ENCODE results near the gene PDHX. TPM values are rescaled to one million over a fixed set of nuclear protein-coding genes. Genes with fewer than 3 reads are reported as not detected.

Gene PDHX
- total and polyA plus RNA-seq, 10 of the 15 experiments (the other 5 are each of a cell fraction or from before 2014, with no cell fraction given): 14.5 to 41.9 (median 28.0) TPM

- ChIA-PET POLR2A (interaction anchor here (0.6 kb wide), 2 partner anchors 989 to 1379 kb away, joined by 3 read pairs; no protein-coding TSS in a partner anchor), SMC1A (ENCODE audit: uncharacterized antibody, unreplicated experiment) (interaction anchor here (0.6 to 3.2 kb wide), 9 partner anchors 10 to 780 kb away, joined by 3 to 18 read pairs (median 6); no protein-coding TSS in a partner anchor), RAD21 (ENCODE audit: unreplicated experiment) (interaction anchor here (0.8 to 2.2 kb wide), 2 partner anchors 14 to 451 kb away, joined by 3 to 8 read pairs; no protein-coding TSS in a partner anchor), CTCF (interaction anchor here (0.7 to 3.5 kb wide), 8 partner anchors 13 to 452 kb away, joined by 3 to 26 read pairs (median 5); no protein-coding TSS in a partner anchor)
- no peak overlapping the region for H2AFZ ChIP-seq (ENCODE audit: control insufficient read depth, low read depth, low read length)
- H4K20me1 ChIP-seq (ENCODE audit: control insufficient read depth, insufficient read depth): no peaks in the 10 kb centered on the region
- H3K4me3 ChIP-seq: no peak overlapping the region
- H3K4me2 ChIP-seq (ENCODE audit: control insufficient read depth, insufficient read depth): no peak overlapping the region
- FAIRE-seq (peak; percentile 81), ATAC-seq (peak; percentile 61), DNase-seq (ENCODE audit: low read depth, low spot score) (no peak)
- in situ Hi-C loops (cut with MboI) (no loop called here), intact Hi-C loops (cut with micrococcal nuclease; ENCODE audit: unreplicated experiment) (no loop called here)
- H3K27ac ChIP-seq (ENCODE audit: control insufficient read depth, insufficient read depth): no peak overlapping the region
- no peaks in the 10 kb centered on the region; the same call in 1 of the 2 replicates for H3K79me2 ChIP-seq (ENCODE audit: control insufficient read depth, insufficient read depth, low read length)
- no TSS peak for BruUV-seq (replicated peaks)
- 63% methylated on average over 4 of the region's 4 CpGs for WGBS (ENCODE audit: insufficient coverage, insufficient replicate concordance, low lambda C conversion rate, missing lambda C conversion rate)
- H3K4me1 ChIP-seq (ENCODE audit: control insufficient read depth, insufficient read depth, low read length): no peaks in the 10 kb centered on the region; the same call in 1 of the 2 replicates
- no peaks in the 10 kb centered on the region; a peak in 2 of 4 replicates for H3K36me3 ChIP-seq (ENCODE audit: control insufficient read depth in 2 of 2, insufficient read depth in 2 of 2, low read length in 1 of 2)
- H3K27me3 ChIP-seq (replicated peaks in 1 of 2; ENCODE audit: control insufficient read depth in 2 of 2, insufficient read depth in 2 of 2, low read length in 1 of 2): no peaks in the 10 kb centered on the region
- H3K9me3 ChIP-seq (replicated peaks; ENCODE audit: control insufficient read depth, insufficient read depth, low read length): 0 out of 3 replicates have a peak, but pooled peaks cover 2% of the 10 kb centered on the region
- H3K9ac ChIP-seq (ENCODE audit: control insufficient read depth, insufficient read depth, low read length): no peak overlapping the region
- TF ChIP-seq PML (IDR thresholded peaks at IDR 0.05; ENCODE audit: low read length): no peak
- TF ChIP-seq MEF2B (IDR thresholded peaks at IDR 0.05; ENCODE audit: partially characterized antibody, poor library complexity, severe bottlenecking): peak; percentile 52
- peak; percentile 46 for TF ChIP-seq RAD21 (IDR thresholded peaks at IDR 0.05; ENCODE audit: insufficient read depth, low read depth, low read length)
- TF ChIP-seq RUNX3 (IDR thresholded peaks at IDR 0.05; ENCODE audit: low read length): peak; percentile 40; the same call in 1 of the 2 replicates
- TF ChIP-seq ATF2 (IDR thresholded peaks at IDR 0.05; ENCODE audit: low read length): no peak
- no peak for TF ChIP-seq MXI1 (IDR thresholded peaks at IDR 0.05; ENCODE audit: low read depth, low read length)
- TF ChIP-seq MEF2A (IDR thresholded peaks at IDR 0.05; ENCODE audit: insufficient read depth, low read depth, low read length): peak; percentile 68; the same call in 1 of the 2 replicates
- peak; percentile 42; the same call in 1 of the 2 replicates for TF ChIP-seq NFIC (IDR thresholded peaks at IDR 0.05; ENCODE audit: low read depth, low read length)
- TF ChIP-seq TAF1 (IDR thresholded peaks at IDR 0.05; ENCODE audit: borderline replicate concordance, low read depth, low read length): no peak
- no peak for TF ChIP-seq E4F1 (IDR thresholded peaks at IDR 0.05; ENCODE audit: borderline replicate concordance, partially characterized antibody)
- peak in 2 of 3 experiments; percentile 8 to 27; a peak in 1 of 6 replicates for TF ChIP-seq CTCF (IDR thresholded peaks at IDR 0.05 in 2 of 3, conservative IDR thresholded peaks at IDR 0.05 in 1 of 3; ENCODE audit: control insufficient read depth in 2 of 3, extremely low read depth in 1 of 3, insufficient read depth in 1 of 3, low read depth in 3 of 3, low read length in 3 of 3)
- TF ChIP-seq ZNF592 (IDR thresholded peaks at IDR 0.05): no peak
Measured at GRCh38 chr11:34940026-34940677, 23.7 kb downstream of the PDHX start.

Measured in GM12878 (cell line).